Right lobe of liver (tissue), 6 donors: ENCODE measurements around the gene HSPA9. TPM values are rescaled to one million over a fixed set of nuclear protein-coding genes. Genes with fewer than 3 reads are reported as not detected.
A peak's percentile ranks its signal among the peaks of the same experiment; 100 is the strongest.
"Not testable (repeated sequence)": the region's sequence is repeated elsewhere in the genome, so short reads cannot be mapped to it uniquely, and the experiment has no call there.

Experiments
- ATAC-seq, 4 donors: fragments of 200-7000 bp; cut with Tn5 transposase; one replicate each; pipeline ENCODE4 v1.9.1; 2020; ENCODE audit warnings: mild to moderate bottlenecking in 4 of 4, moderate library complexity in 4 of 4
- DNase-seq, 3 donors: peaks; one replicate each; pipeline ENCODE4 v3.0.0-alpha.2; 2020
- H3K27ac ChIP-seq, 3 donors: fragments of 200-600 bp; one replicate each; pipeline ENCODE4 v1.8.0; 2022
- H3K27me3 ChIP-seq, 2 donors: fragments of 200-600 bp; one replicate each; pipeline ENCODE4 v1.8.0; 2022
- H3K36me3 ChIP-seq, 4 donors: fragments of 200-600 bp; sonication (generic) in 1 of 4; one replicate each; pipeline versions ENCODE4 v1.5.1 to v1.8.0; 2017 to 2022; ENCODE audit warnings: control low read depth in 1 of 4
- H3K4me1 ChIP-seq, 4 donors: fragments of 200-600 bp; sonication (generic) in 1 of 4; one replicate each; pipeline versions ENCODE4 v1.5.1 to v1.8.0; 2017 to 2022; ENCODE audit warnings: control low read depth in 1 of 4
- H3K4me3 ChIP-seq, 3 donors: fragments of 200-600 bp; one replicate each; pipeline ENCODE4 v1.8.0; 2022
- H3K9me3 ChIP-seq, 4 donors: fragments of 200-600 bp; sonication (generic) in 1 of 4; one replicate each; pipeline versions ENCODE4 v1.5.1 to v1.8.0; 2017 to 2022; ENCODE audit warnings: control low read depth in 1 of 4
- CTCF ChIP-seq, 4 donors: fragments of 200-600 bp in 3 of 4; fragments of 450-650 bp in 1 of 4; IDR thresholded peaks; one replicate each; pipeline versions ENCODE4 v1.5.1 to v1.8.0; 2016 to 2022; ENCODE audit warnings: antibody characterized with exemption in 4 of 4, mild to moderate bottlenecking in 2 of 4
- POLR2A ChIP-seq: fragments of 450-650 bp; IDR thresholded peaks from one replicate; pipeline ENCODE4 v1.6.1; 2017; ENCODE audit warnings: antibody characterized with exemption, mild to moderate bottlenecking
- WGBS: methylation state at CpG from one replicate; pipeline ENCODE4 v1.1.6; 2018; ENCODE audit warnings: low coverage, low lambda C conversion rate; ENCODE audit not compliant: insufficient coverage; ENCODE audit errors: missing lambda C conversion rate; 5-methylcytosine and 5-hydroxymethylcytosine counted together
- intact Hi-C, 2 donors: fragments of 100-400 bp; cut with DNase I; formaldehyde crosslinking; loops; one replicate each; pipeline versions ENCODE4 v1.11.2 to v1.14.1; 2022
- total RNA-seq, 6 experiments: library from RNA; depleted of rRNA in 2 of 6; stranded (reverse); fragments of >200 nt in 2 of 6; fragmentation: NEBNext Ultra II Directional in 3 of 6; extraction: Animal tissue kit (Norgen Biotek cat#: 25700) in 3 of 6; gene quantifications; one replicate each; pipeline versions ENCODE4 v1.1.0 to v1.2.4, GENCODE V29; 2016 to 2023
- donor health status: DM: no; HTN: yes; CAD: no.
- donor health status: DM: no; HTN: no; CAD: no.
- donor health status: DM: no; HTN: no; CAD: no.
- donor health status: DM: no; HTN: yes; CAD: no.
- donor health status: DM: no; HTN: yes; CAD: no.

The HSPA9 gene
- total RNA-seq, 6 experiments from 2014 or later, result 198 to 459 (median 229) TPM

- H3K4me1 ChIP-seq, result peaks cover 0 to 6% (median 0%) of the 10 kb centered on the region in 4 donors
- H3K4me3 ChIP-seq, result no peak overlapping the region
- 78% methylated on average over 3 of the region's 3 CpGs for WGBS
- H3K9me3 ChIP-seq, result no peaks in the 10 kb centered on the region
- H3K27me3 ChIP-seq, result no peaks in the 10 kb centered on the region
- ATAC-seq, result peak in 2 of 4 donors; percentile 35 to 36
- DNase-seq, result no peak
- peaks cover 17 to 71% (median 27%) of the 10 kb centered on the region in 4 donors for H3K36me3 ChIP-seq
- H3K27ac ChIP-seq, result no peak overlapping the region
- TF ChIP-seq CTCF (IDR thresholded peaks at IDR 0.05) (no peak), POLR2A (no peak)
- intact Hi-C loops, result no loop called here
These were observed 59.5 kb downstream of the HSPA9 start for GRCh38 chr5:138515556-138516245.

- no peaks in the 10 kb centered on the region for H3K27me3 ChIP-seq
- DNase-seq (no peak), ATAC-seq (no peak)
- TF ChIP-seq POLR2A (no peak), CTCF (IDR thresholded peaks at IDR 0.05) (no peak)
- peaks cover 20 to 79% (median 27%) of the 10 kb centered on the region in 4 donors for H3K36me3 ChIP-seq
- no CpG with 5 or more reads among the region's 1 CpG for WGBS
- no peak overlapping the region for H3K27ac ChIP-seq
- no peaks in the 10 kb centered on the region for H3K9me3 ChIP-seq
- intact Hi-C loops, result no loop called here
- peaks cover 0 to 6% (median 0%) of the 10 kb centered on the region in 4 donors for H3K4me1 ChIP-seq
- no peak overlapping the region for H3K4me3 ChIP-seq
These were observed 61.2 kb downstream of the HSPA9 start for GRCh38 chr5:138514021-138514420.

- peaks cover 7 to 45% (median 12%) of the 10 kb centered on the region in 4 donors for H3K36me3 ChIP-seq
- H3K4me1 ChIP-seq, result peaks cover 0 to 44% (median 16%) of the 10 kb centered on the region in 4 donors
- no peak for TF ChIP-seq CTCF (IDR thresholded peaks at IDR 0.05)
- TF ChIP-seq POLR2A, result no peak
- intact Hi-C loops, result no loop called here
- no peaks in the 10 kb centered on the region for H3K27me3 ChIP-seq
- H3K4me3 ChIP-seq, result no peak overlapping the region
- no peaks in the 10 kb centered on the region for H3K9me3 ChIP-seq
- WGBS, result 70% methylated on average over 3 of the region's 3 CpGs
- peak overlapping the region in 1 of 3 donors; percentile 79 for H3K27ac ChIP-seq
- ATAC-seq, result no peak
- DNase-seq, result no peak
These were observed 66.2 kb downstream of the HSPA9 start for GRCh38 chr5:138508958-138509357.

GRCh38 chr5:138507485-138507884 lies 67.7 kb downstream of the HSPA9 start:
- peaks cover 3 to 32% (median 6%) of the 10 kb centered on the region in 4 donors for H3K36me3 ChIP-seq
- peak; percentile 79 to 83 (median 80) for ATAC-seq
- WGBS, result 33% methylated on average over 8 of the region's 8 CpGs

More at GRCh38 chr5:138507485-138507884, 67.7 kb downstream of the HSPA9 start:
- peak overlapping the region; percentile 20 to 79 (median 60) for H3K27ac ChIP-seq
- H3K4me1 ChIP-seq, result peaks cover 0 to 45% (median 17%) of the 10 kb centered on the region in 4 donors
- H3K4me3 ChIP-seq, H3K9me3 ChIP-seq, intact Hi-C loops, H3K27me3 ChIP-seq: not testable (repeated sequence)
- DNase-seq, result peak; percentile 56 to 81 (median 76)
